Activated CD8-positive, alpha-beta T cell treated with anti-CD3 and anti-CD28 coated beads for 36 hours (primary cell): Measurements from ENCODE around the gene SIVA1. TPM values are rescaled to one million over a fixed set of nuclear protein-coding genes. Genes with fewer than 3 reads are reported as not detected.

Experiments used
- ATAC-seq: fragments of 200-7000 bp; cut with Tn5 transposase; one replicate; pipeline ENCODE4 v1.10.0; 2021; ENCODE audit warnings: mild to moderate bottlenecking, moderate library complexity
- CTCF ChIA-PET: fragments of 350-600 bp; sonication (Branson Sonifier 250); formaldehyde crosslinking; loops from one replicate; lab custom pipeline; 2021; ENCODE audit warnings: antibody characterized with exemption; lab: Charles Lee
- POLR2A ChIA-PET: fragments of 350-600 bp; sonication (Branson Sonifier 250); formaldehyde crosslinking; loops from one replicate; lab custom pipeline; 2021; ENCODE audit warnings: antibody characterized with exemption; lab: Charles Lee
- DNase-seq: peaks from one replicate; pipeline ENCODE4 v3.0.0-alpha.2; 2020
- H3K27ac Mint-ChIP-seq: one replicate; pipeline ENCODE4 v1.8.0; 2021; ENCODE audit warnings: mild to moderate bottlenecking, mixed read lengths
- H3K27me3 Mint-ChIP-seq: one replicate; pipeline ENCODE4 v1.8.0; 2021; ENCODE audit warnings: mixed read lengths
- H3K36me3 Mint-ChIP-seq: one replicate; pipeline ENCODE4 v1.8.0; 2021; ENCODE audit warnings: low read depth, mixed read lengths
- H3K4me1 Mint-ChIP-seq: one replicate; pipeline ENCODE4 v1.8.0; 2021; ENCODE audit warnings: low read depth, mixed read lengths
- H3K4me3 Mint-ChIP-seq: one replicate; pipeline ENCODE4 v1.8.0; 2021; ENCODE audit warnings: mild to moderate bottlenecking, moderate library complexity, mixed read lengths
- H3K9me3 Mint-ChIP-seq: one replicate; pipeline ENCODE4 v1.8.0; 2021; ENCODE audit warnings: mixed read lengths
- CTCF ChIP-seq: fragments of 200-600 bp; IDR thresholded peaks from one replicate; pipeline ENCODE4 v1.8.0; 2022; ENCODE audit warnings: antibody characterized with exemption, mild to moderate bottlenecking
- intact Hi-C: fragments of 100-400 bp; cut with micrococcal nuclease; formaldehyde crosslinking; loops from one replicate; pipeline ENCODE4 v1.10.0; 2022
- total RNA-seq, 2 experiments: library from RNA; stranded (reverse); gene quantifications; one replicate each; pipeline ENCODE4 v1.2.3, GENCODE V29; 2021

Gene SIVA1
- total RNA-seq, 2 experiments from 2014 or later = 115 to 125 TPM

- Mint-ChIP-seq H3K27me3 (no peaks in the 10 kb centered on the region), H3K9me3 (no peaks in the 10 kb centered on the region), H3K27ac (no peak overlapping the region), H3K36me3 (no peaks in the 10 kb centered on the region), H3K4me3 (no peak overlapping the region), H3K4me1 (no peaks in the 10 kb centered on the region)
- ChIA-PET POLR2A (no interaction called here), CTCF (no interaction called here)
- no peak for ATAC-seq
- intact Hi-C loops = no loop called here
- no peak for TF ChIP-seq CTCF
- no peak for DNase-seq
Measured at GRCh38 chr14:104719343-104719742, 33.6 kb upstream of the SIVA1 start.

DNA sequence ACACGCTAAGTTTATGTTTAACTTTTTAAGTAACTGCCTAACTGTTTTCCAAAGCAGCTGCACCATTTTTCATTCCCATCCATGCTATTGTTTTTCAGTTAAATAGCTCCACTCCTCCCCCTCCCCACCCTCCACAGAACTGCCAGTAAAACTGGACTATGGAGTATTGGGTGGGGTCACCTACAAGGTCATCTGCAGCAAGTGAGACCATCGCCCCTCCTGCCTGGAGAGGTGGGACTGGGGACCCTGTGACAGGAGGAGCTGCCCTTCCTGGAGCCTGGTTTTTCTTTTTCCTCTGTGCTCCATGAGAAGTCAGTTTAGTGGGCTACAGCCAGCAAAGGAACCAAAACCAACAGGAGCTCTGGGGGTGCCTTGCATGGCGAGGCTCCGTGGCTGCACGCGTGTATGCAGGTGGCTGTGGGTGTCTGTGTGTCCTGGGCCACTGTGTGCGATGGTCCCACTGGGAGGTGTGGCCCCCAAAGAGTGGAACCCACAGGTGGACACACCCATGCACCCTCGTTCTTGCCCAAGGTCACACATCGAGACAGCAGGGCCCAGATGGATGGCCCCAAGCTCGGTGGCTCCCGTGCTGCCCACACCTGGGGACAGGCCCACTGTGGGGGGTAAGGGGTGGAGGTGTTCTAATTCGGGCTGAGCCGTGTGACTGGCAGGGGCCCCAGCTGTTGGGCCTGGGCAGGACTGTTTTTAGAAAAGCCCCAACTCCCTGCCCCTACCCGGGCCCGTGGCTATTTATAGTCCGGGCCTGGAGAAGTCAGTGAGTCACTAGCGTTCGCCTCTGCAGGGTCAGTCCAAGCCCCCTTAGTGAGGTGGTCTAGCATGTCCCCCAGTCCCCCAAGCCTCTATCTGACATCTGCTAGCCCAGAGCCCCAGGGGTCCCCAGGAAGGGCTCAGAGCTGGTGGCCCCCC lies 31.2 kb upstream of the SIVA1 start:
- ATAC-seq (no peak), DNase-seq (no peak)
- Mint-ChIP-seq H3K27me3 (no peaks in the 10 kb centered on the region), H3K4me3 (no peak overlapping the region), H3K36me3 (no peaks in the 10 kb centered on the region), H3K9me3 (no peaks in the 10 kb centered on the region), H3K4me1 (no peaks in the 10 kb centered on the region), H3K27ac (no peak overlapping the region)
- ChIA-PET CTCF (interaction anchor here (1.0 to 4.7 kb wide), 2 partner anchors 19 to 32 kb away, joined by 3 to 20 read pairs; partner anchors contain the start of gene SIVA1), POLR2A (interaction anchor here (0.7 kb wide), 1 partner anchor 14 kb away, joined by 3 read pairs; no protein-coding TSS in a partner anchor)
- intact Hi-C loops = no loop called here
- TF ChIP-seq CTCF = no peak

- no peaks in the 10 kb centered on the region for H3K36me3 Mint-ChIP-seq
Measured at GRCh38 chr14:104722938-104723650, 29.9 kb upstream of the SIVA1 start.

GRCh38 chr14:104723651-104724406 lies 29.1 kb upstream of the SIVA1 start, which contains the start of gene ADSS1:
TSS of gene ADSS1 (plus strand) at chr14:104724229. CDS start at chr14:104724271, 42 bp downstream.
- Mint-ChIP-seq H3K36me3 (no peaks in the 10 kb centered on the region), H3K9me3 (no peaks in the 10 kb centered on the region), H3K27me3 (no peaks in the 10 kb centered on the region), H3K27ac (no peak within 1 kb of the TSS), H3K4me3 (peak within 1 kb of the TSS; percentile 63), H3K4me1 (no peaks in the 10 kb centered on the region)
- DNase-seq (peak; percentile 59), ATAC-seq (peak; percentile 80)
- TF ChIP-seq CTCF = peak; percentile 98
- POLR2A ChIA-PET = interaction anchor here (1.9 to 2.4 kb wide), 2 partner anchors 28 to 29 kb away, joined by 4 to 13 read pairs; no protein-coding TSS in a partner anchor
- CTCF ChIA-PET = interaction anchor here (0.6 to 4.7 kb wide), 7 partner anchors 14 to 78 kb away, joined by 3 to 20 read pairs (median 4); partner anchors contain the start of gene SIVA1
- intact Hi-C loops = no loop called here

More at GRCh38 chr14:104722938-104723650, 29.9 kb upstream of the SIVA1 start:
- no peak overlapping the region for H3K27ac Mint-ChIP-seq
- intact Hi-C loops = no loop called here
- POLR2A ChIA-PET = no interaction called here
- no peak for TF ChIP-seq CTCF
- CTCF ChIA-PET = interaction anchor here (0.6 to 4.7 kb wide), 8 partner anchors 14 to 78 kb away, joined by 3 to 20 read pairs (median 4); partner anchors contain the start of gene SIVA1
- DNase-seq (no peak), ATAC-seq (no peak)
- H3K4me3 Mint-ChIP-seq = no peak overlapping the region
- H3K4me1 Mint-ChIP-seq = no peaks in the 10 kb centered on the region
- no peaks in the 10 kb centered on the region for H3K9me3 Mint-ChIP-seq
- no peaks in the 10 kb centered on the region for H3K27me3 Mint-ChIP-seq
